HT1080 (cell line): ENCODE measurements around the gene DSTYK. TPM values are rescaled to one million over a fixed set of nuclear protein-coding genes. Genes with fewer than 3 reads are reported as not detected.

Source experiments
- DNase-seq: peaks from one replicate; pipeline ENCODE4 v3.0.0-alpha.2; 2015; ENCODE audit warnings: low read depth
- total RNA-seq: library from RNA; depleted of rRNA; stranded (reverse); fragments of >200 nt; shearing (Covaris generic); gene quantifications from 2 replicates; pipeline ENCODE4 v1.2.3, GENCODE V29; 2014; rRNA removed

DSTYK gene
- total RNA-seq, 1 experiment from 2014 or later, result 5.1 TPM

GRCh38 chr1:205129447-205130029 is 82.0 kb downstream of the DSTYK start:
- no peak for DNase-seq

- no peak for DNase-seq
Observed at GRCh38 chr1:205128050-205128449, 83.5 kb downstream of the DSTYK start.

- no peak for DNase-seq
Observed at GRCh38 chr1:205127646-205128045, 83.9 kb downstream of the DSTYK start.

GRCh38 chr1:205124726-205125125 is 86.8 kb downstream of the DSTYK start:
- no peak for DNase-seq

GRCh38 chr1:205122489-205122882 is 89.0 kb downstream of the DSTYK start:
- no peak for DNase-seq

DNA sequence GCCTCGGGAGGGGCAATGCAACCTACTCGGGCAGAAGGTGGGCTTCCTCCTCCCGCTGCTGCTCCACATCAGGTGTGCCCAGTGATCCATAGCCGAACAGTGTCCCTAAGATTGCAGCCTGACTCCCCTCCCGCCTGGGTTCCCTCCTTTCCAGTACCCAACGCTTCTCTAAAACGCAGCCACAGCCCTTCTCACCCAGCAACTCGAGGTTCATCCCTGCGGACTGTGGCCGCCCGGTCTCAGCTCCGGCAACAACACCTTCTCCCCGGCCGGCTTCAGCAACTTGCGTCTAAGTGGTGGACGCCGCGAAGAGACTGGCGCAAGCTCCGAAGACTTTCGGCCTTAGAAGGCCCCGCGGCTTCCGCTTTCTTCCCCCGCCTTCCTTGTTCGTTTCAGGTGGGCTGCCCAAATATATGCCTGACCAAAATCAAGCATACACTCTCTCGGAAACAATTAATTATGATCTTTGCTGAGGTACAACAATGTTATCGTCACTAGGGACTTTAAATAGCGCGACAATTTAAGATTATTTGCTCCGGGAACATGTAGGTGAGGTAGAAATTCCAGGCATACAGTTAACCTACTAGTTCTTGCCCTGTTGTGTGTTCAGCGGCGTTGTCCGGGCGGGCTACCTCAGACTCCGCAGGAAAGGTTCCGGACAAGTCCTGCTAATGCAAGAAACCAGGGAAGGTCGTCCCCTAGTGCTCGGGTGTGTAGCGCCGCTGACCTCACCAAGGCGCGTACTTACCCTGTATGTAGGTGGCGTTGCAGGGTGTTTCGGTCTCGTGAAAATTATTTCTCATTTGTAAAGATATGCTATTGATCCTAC is 89.6 kb downstream of the DSTYK start, which contains the start of gene RBBP5:
RBBP5 (minus strand) TSS at position 319 of the 829 bp plus-strand sequence; CDS start at position 214, 105 bp downstream.
- peak; percentile 92 for DNase-seq

DNA sequence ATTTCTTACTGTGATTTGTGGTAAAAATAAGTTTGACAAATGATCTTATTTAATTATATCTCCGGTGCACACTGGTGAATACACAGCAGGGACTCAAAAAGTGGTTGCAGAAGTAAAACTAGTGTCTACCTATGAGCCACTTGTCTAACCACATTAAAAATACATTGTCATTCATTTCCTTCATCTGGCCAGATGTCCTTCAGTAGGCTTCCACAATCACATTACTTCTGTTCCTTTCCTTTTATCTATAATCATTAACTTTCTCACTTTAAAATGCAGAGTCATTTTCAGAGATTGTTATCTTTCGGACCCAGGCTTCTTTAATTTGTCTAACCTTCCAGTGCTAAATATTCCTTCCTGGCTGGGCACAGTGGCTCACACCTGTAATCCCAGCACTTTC is 92.8 kb downstream of the DSTYK start:
- no peak for DNase-seq

DNA sequence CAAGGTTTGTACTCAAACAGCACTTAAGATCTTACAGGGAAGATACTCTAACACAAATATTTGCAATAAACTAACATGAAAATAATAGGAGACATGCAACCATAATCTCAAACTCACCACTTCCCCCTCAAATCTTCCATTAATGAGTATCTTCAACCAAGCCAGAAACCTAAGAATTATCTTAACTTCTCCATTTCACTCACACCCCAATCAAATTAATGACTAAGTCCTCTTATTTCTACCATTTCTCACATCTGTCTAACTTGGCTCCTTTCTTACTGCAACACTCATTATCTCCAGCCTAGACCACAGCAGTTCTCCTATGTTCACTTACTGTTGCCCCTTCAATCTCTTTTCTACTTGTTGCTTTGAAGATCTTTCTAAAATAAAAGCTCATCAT is 100.1 kb downstream of the DSTYK start:
- no peak for DNase-seq

DNA sequence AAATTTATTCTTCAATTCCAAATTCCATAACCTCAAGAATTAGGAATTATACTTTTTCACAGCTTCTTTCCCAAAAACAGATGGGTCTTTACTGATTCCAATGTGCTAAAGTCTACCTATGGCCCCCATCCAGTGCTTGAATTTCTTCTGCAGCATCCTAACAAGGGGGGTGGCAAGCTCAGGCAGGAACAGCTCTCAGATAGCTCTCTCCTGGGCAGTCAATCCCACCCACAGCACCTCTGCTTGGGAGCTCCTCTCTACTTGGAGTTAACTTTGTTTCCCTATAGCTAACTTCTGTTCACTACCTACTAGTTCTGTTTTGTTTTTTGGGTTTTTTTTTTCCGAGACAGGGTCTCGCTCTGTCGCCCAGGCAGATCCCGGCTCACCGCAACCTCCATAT is 101.8 kb downstream of the DSTYK start:
- no peak for DNase-seq

- DNase-seq, result no peak
Observed at GRCh38 chr1:205109269-205109668, 102.2 kb downstream of the DSTYK start.

- DNase-seq, result no peak
Observed at GRCh38 chr1:205108464-205108863, 103.0 kb downstream of the DSTYK start.

GRCh38 chr1:205107327-205107726 is 104.2 kb downstream of the DSTYK start:
- no peak for DNase-seq

DNA sequence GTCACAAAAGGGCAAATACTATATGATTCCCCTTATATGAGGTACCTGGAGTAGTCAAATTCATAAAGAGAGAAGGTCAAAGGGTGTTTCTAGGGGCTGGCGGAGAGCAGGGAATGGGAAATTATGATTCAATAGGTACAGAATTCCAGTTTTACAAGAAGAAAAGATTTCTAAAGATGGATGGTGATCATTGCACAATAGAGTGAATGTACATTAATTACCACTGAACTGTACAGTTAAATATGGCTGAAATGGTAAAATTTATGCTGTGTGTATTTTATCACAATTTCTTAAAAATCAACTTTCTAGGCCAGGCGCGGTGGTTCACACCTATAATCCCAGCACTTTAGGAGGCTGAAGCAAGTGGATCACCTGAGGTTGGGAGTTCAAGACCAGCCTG is 109.1 kb downstream of the DSTYK start:
- DNase-seq, result no peak

DNA sequence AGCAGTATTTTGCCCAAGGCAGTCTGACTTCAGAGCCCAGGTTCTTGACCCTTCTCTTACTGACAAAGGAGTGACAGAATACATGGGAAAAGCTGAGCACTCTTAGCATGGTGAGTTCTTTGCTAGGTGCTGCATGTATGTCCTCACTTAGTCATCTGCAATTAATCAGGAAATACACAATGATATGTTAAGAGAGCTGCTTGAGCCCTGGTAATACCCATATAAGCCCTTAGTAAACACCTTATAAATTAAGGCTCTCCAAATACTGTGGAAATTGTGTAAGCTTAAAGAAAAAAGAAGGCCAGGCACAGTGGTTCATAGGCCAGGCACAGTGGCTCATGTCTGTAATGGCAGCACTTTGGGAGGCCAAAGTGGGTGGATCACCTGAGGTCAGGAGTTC is 113.3 kb downstream of the DSTYK start:
- no peak for DNase-seq

- DNase-seq, result no peak
Observed at GRCh38 chr1:205095422-205095821, 116.1 kb downstream of the DSTYK start.

Other genes starting within 250 kb of the DSTYK start
- not detected in 2 replicates for gene CNTN2, start 168.5 kb downstream of the DSTYK start, total RNA-seq
- 1.2 and 1.8 TPM in 2 replicates for gene TMEM81, start 127.2 kb downstream of the DSTYK start, total RNA-seq
- gene RBBP5, start 89.7 kb downstream of the DSTYK start, total RNA-seq, result 14.1 and 15.8 TPM in 2 replicates
- 1.5 and 2.3 TPM in 2 replicates for gene TMCC2, start 16.2 kb upstream of the DSTYK start, total RNA-seq
- gene NUAK2, start 110.0 kb upstream of the DSTYK start, total RNA-seq, result 1.8 and 2.2 TPM in 2 replicates
- not detected in 2 replicates for gene KLHDC8A, start 145.2 kb upstream of the DSTYK start, total RNA-seq
- gene LEMD1, start 210.4 kb upstream of the DSTYK start, total RNA-seq, result not detected in 2 replicates
- 0.10 and 0.19 TPM in 2 replicates for gene BLACAT1, start 244.3 kb upstream of the DSTYK start, total RNA-seq